Measurements from ENCODE around the gene TMEM255B.

Gene TMEM255B

GRCh38 chr13:113774177-113775107 lies 15.4 kb downstream of the TMEM255B start:
- Histone ChIP-seq H3K4ac (ENCODE audit: low read depth in 1 of 2, low read length in 2 of 2) (no peak overlapping the region), H3K36me3 (ENCODE audit: control insufficient read depth in 1 of 2, insufficient read depth in 2 of 2, low read depth in 1 of 2, low read length in 2 of 2) (peaks cover 0 to 5% of the 10 kb centered on the region in 2 experiments), H2BK120ac (ENCODE audit: low read depth, low read length) (no peak overlapping the region), H3K9ac (ENCODE audit: low read length) (no peak overlapping the region), H4K8ac (ENCODE audit: low read length) (no peak overlapping the region), H3K14ac (ENCODE audit: low read length in 2 of 2) (peak overlapping the region in 1 of 2 experiments; percentile 56), H4K91ac (ENCODE audit: low read length) (peak overlapping the region; percentile 15), H3K23ac (ENCODE audit: low read length in 2 of 2) (no peak overlapping the region), H2BK15ac (ENCODE audit: low read depth, poor library complexity, severe bottlenecking) (no peak overlapping the region), H3K4me2 (ENCODE audit: low read length, poor library complexity, severe bottlenecking) (no peak overlapping the region), H3K18ac (ENCODE audit: low read depth in 1 of 2, low read length in 2 of 2) (peak overlapping the region in 1 of 2 experiments; percentile 26), H3K9me3 (ENCODE audit: control insufficient read depth, low read length) (peaks cover 10% of the 10 kb centered on the region), H3K27ac (ENCODE audit: low read length, poor library complexity, severe bottlenecking) (no peak overlapping the region), H2AFZ (ENCODE audit: low read depth, low read length) (no peak overlapping the region), H3K4me3 (ENCODE audit: insufficient read depth in 1 of 2, low read depth in 1 of 2, low read length in 2 of 2) (peak overlapping the region in 1 of 2 experiments; percentile 5), H2AK5ac (ENCODE audit: low read length, severe bottlenecking) (no peak overlapping the region), H3K27me3 (ENCODE audit: control insufficient read depth in 1 of 2, insufficient read depth in 1 of 2, low read length in 2 of 2) (peaks cover 21 to 28% of the 10 kb centered on the region in 2 experiments), H3K79me1 (replicated peaks; ENCODE audit: low read length, poor library complexity, severe bottlenecking) (no peaks in the 10 kb centered on the region), H2BK12ac (ENCODE audit: low read length in 2 of 2) (no peak overlapping the region), H3K4me1 (ENCODE audit: control insufficient read depth, insufficient read depth, low read depth, low read length) (peaks cover 14% of the 10 kb centered on the region), H2BK5ac (ENCODE audit: low read depth, low read length, poor library complexity, severe bottlenecking) (no peak overlapping the region)
- DNase-seq, result peak; percentile 22
- 78% methylated on average over 9 of the region's 9 CpGs for WGBS

GRCh38 chr13:113775451-113776145 lies 16.6 kb downstream of the TMEM255B start:
- Histone ChIP-seq H4K8ac (ENCODE audit: low read length) (no peak overlapping the region), H3K4me1 (ENCODE audit: control insufficient read depth, insufficient read depth, low read depth, low read length) (peaks cover 9% of the 10 kb centered on the region), H3K9me3 (ENCODE audit: control insufficient read depth, low read length) (peaks cover 10% of the 10 kb centered on the region), H3K79me1 (replicated peaks; ENCODE audit: low read length, poor library complexity, severe bottlenecking) (no peaks in the 10 kb centered on the region), H3K4me2 (ENCODE audit: low read length, poor library complexity, severe bottlenecking) (no peak overlapping the region), H3K14ac (ENCODE audit: low read length in 2 of 2) (no peak overlapping the region), H3K36me3 (ENCODE audit: control insufficient read depth in 1 of 2, insufficient read depth in 2 of 2, low read depth in 1 of 2, low read length in 2 of 2) (peaks cover 0 to under 1% of the 10 kb centered on the region in 2 experiments), H2BK15ac (ENCODE audit: low read depth, poor library complexity, severe bottlenecking) (no peak overlapping the region), H2BK120ac (ENCODE audit: low read depth, low read length) (no peak overlapping the region), H3K9ac (ENCODE audit: low read length) (no peak overlapping the region), H3K4ac (ENCODE audit: low read depth in 1 of 2, low read length in 2 of 2) (no peak overlapping the region), H3K18ac (ENCODE audit: low read depth in 1 of 2, low read length in 2 of 2) (no peak overlapping the region), H4K91ac (ENCODE audit: low read length) (no peak overlapping the region), H2AK5ac (ENCODE audit: low read length, severe bottlenecking) (no peak overlapping the region), H3K27me3 (ENCODE audit: control insufficient read depth in 1 of 2, insufficient read depth in 1 of 2, low read length in 2 of 2) (peaks cover 21 to 28% of the 10 kb centered on the region in 2 experiments), H3K23ac (ENCODE audit: low read length in 2 of 2) (no peak overlapping the region), H3K4me3 (ENCODE audit: insufficient read depth in 1 of 2, low read depth in 1 of 2, low read length in 2 of 2) (no peak overlapping the region), H2BK5ac (ENCODE audit: low read depth, low read length, poor library complexity, severe bottlenecking) (no peak overlapping the region), H3K27ac (ENCODE audit: low read length, poor library complexity, severe bottlenecking) (no peak overlapping the region), H2BK12ac (ENCODE audit: low read length in 2 of 2) (no peak overlapping the region), H2AFZ (ENCODE audit: low read depth, low read length) (no peak overlapping the region)
- WGBS, result 88% methylated on average over 24 of the region's 28 CpGs
- DNase-seq, result no peak

GRCh38 chr13:113776231-113777125 lies 17.5 kb downstream of the TMEM255B start:
- no peak overlapping the region for H2BK5ac ChIP-seq (ENCODE audit: low read depth, low read length, poor library complexity, severe bottlenecking)
- H3K9ac ChIP-seq (ENCODE audit: low read length), result no peak overlapping the region
- no peak overlapping the region for H2BK12ac ChIP-seq (ENCODE audit: low read length in 2 of 2)
- H4K8ac ChIP-seq (ENCODE audit: low read length), result no peak overlapping the region
- no peak overlapping the region for H3K4me3 ChIP-seq (ENCODE audit: insufficient read depth in 1 of 2, low read depth in 1 of 2, low read length in 2 of 2)
- no peak overlapping the region for H2BK15ac ChIP-seq (ENCODE audit: low read depth, poor library complexity, severe bottlenecking)
- no peaks in the 10 kb centered on the region for H3K36me3 ChIP-seq (ENCODE audit: control insufficient read depth in 1 of 2, insufficient read depth in 2 of 2, low read depth in 1 of 2, low read length in 2 of 2)
- H3K79me1 ChIP-seq (replicated peaks; ENCODE audit: low read length, poor library complexity, severe bottlenecking), result no peaks in the 10 kb centered on the region
- H3K14ac ChIP-seq (ENCODE audit: low read length in 2 of 2), result no peak overlapping the region
- H4K91ac ChIP-seq (ENCODE audit: low read length), result no peak overlapping the region
- no peak overlapping the region for H3K27ac ChIP-seq (ENCODE audit: low read length, poor library complexity, severe bottlenecking)
- no peak for DNase-seq
- no peak overlapping the region for H2BK120ac ChIP-seq (ENCODE audit: low read depth, low read length)
- peaks cover 21 to 28% of the 10 kb centered on the region in 2 experiments for H3K27me3 ChIP-seq (ENCODE audit: control insufficient read depth in 1 of 2, insufficient read depth in 1 of 2, low read length in 2 of 2)
- no peak overlapping the region for H3K4me2 ChIP-seq (ENCODE audit: low read length, poor library complexity, severe bottlenecking)
- WGBS, result 84% methylated on average over 35 of the region's 35 CpGs
- H2AFZ ChIP-seq (ENCODE audit: low read depth, low read length), result no peak overlapping the region
- no peak overlapping the region for H2AK5ac ChIP-seq (ENCODE audit: low read length, severe bottlenecking)
- H3K9me3 ChIP-seq (ENCODE audit: control insufficient read depth, low read length), result peaks cover 5% of the 10 kb centered on the region
- H3K4ac ChIP-seq (ENCODE audit: low read depth in 1 of 2, low read length in 2 of 2), result no peak overlapping the region
- no peak overlapping the region for H3K23ac ChIP-seq (ENCODE audit: low read length in 2 of 2)
- H3K18ac ChIP-seq (ENCODE audit: low read depth in 1 of 2, low read length in 2 of 2), result no peak overlapping the region
- peaks cover 9% of the 10 kb centered on the region for H3K4me1 ChIP-seq (ENCODE audit: control insufficient read depth, insufficient read depth, low read depth, low read length)
